K562 treated with DMSO at 1 percent for 4 hours (cell line): ENCODE measurements around the gene USP6. TPM values are rescaled to one million over a fixed set of nuclear protein-coding genes. Genes with fewer than 3 reads are reported as not detected.

Experiments used
- total RNA-seq: library from RNA; unstranded; fragments of 300-600 nt; gene quantifications from 2 replicates; pipeline ENCODE4 v1.2.3, GENCODE V29; 2022; ENCODE audit not compliant: insufficient read depth

USP6 gene
- total RNA-seq, result not detected in 2 replicates

GRCh38 chr17:5115673-5116651, at the start of gene USP6:
Gene USP6 (plus strand): TSS chr17:5116032. CDS start chr17:5130368, 14,336 bp downstream.

GRCh38 chr17:5078106-5079028, 37.5 kb upstream of the USP6 start, which contains the start of gene ZFP3:
Gene ZFP3 (plus strand): TSS chr17:5078467. CDS start chr17:5091505, 13,038 bp downstream.

GRCh38 chr17:5111402-5112204, 4.2 kb upstream of the USP6 start, which contains the start of gene ZNF232:
Gene ZNF232 (minus strand): TSS chr17:5111878. CDS start chr17:5111822, 56 bp downstream.

GRCh38 chr17:5191541-5192417, 75.9 kb downstream of the USP6 start, which contains the start of gene ZNF594:
Gene ZNF594 (minus strand): TSS chr17:5191868. CDS start chr17:5184256, 7,612 bp downstream.

Other genes starting within 250 kb of the USP6 start
- gene C17orf107, start 216.5 kb upstream of the USP6 start, total RNA-seq, result 0.50 and 0.97 TPM in 2 replicates
- not detected in 2 replicates for gene CHRNE, start 212.9 kb upstream of the USP6 start, total RNA-seq
- gene GP1BA, start 183.8 kb upstream of the USP6 start, total RNA-seq, result 0.71 TPM in 1 of 2 replicates, not detected in the other
- gene SLC25A11, start 176.0 kb upstream of the USP6 start, total RNA-seq, result 45.8 and 50.8 TPM in 2 replicates
- 36.9 and 40.4 TPM in 2 replicates for gene RNF167, start 175.8 kb upstream of the USP6 start, total RNA-seq
- gene PFN1, start 167.5 kb upstream of the USP6 start, total RNA-seq, result 558 and 653 TPM in 2 replicates
- 19.1 and 33.4 TPM in 2 replicates for gene ENO3, start 164.9 kb upstream of the USP6 start, total RNA-seq
- 30.6 and 35.7 TPM in 2 replicates for gene SPAG7, start 148.2 kb upstream of the USP6 start, total RNA-seq
- 17.0 and 18.7 TPM in 2 replicates for gene CAMTA2, start 128.4 kb upstream of the USP6 start, total RNA-seq
- gene INCA1, start 118.5 kb upstream of the USP6 start, total RNA-seq, result not detected in 2 replicates
- 10.5 and 12.7 TPM in 2 replicates for gene KIF1C, start 118.1 kb upstream of the USP6 start, total RNA-seq
- gene SLC52A1, start 80.6 kb upstream of the USP6 start, total RNA-seq, result not detected in 2 replicates
- not detected in 2 replicates for gene ZFP3, start 37.6 kb upstream of the USP6 start, total RNA-seq
- gene ZNF232, start 4.2 kb upstream of the USP6 start, total RNA-seq, result 4.0 TPM in 2 replicates
- 3.5 and 4.2 TPM in 2 replicates for gene ZNF594, start 75.8 kb downstream of the USP6 start, total RNA-seq
- not detected in 2 replicates for gene SCIMP, start 118.8 kb downstream of the USP6 start, total RNA-seq
- 11.0 and 17.3 TPM in 2 replicates for gene RABEP1, start 166.3 kb downstream of the USP6 start, total RNA-seq